HG03575 (cell line): ENCODE results near the gene DGKQ.

ENCODE experiments used
- ATAC-seq: cut with Tn5 transposase; IDR thresholded peaks from one replicate; pipeline ENCODE4 v1.9.1; 2021; ENCODE audit not compliant: unreplicated experiment, insufficient number of reproducible peaks, low FRiP score; ENCODE audit errors: extremely low read depth

Gene DGKQ

GRCh38 chr4:965048-965765 lies 8.2 kb downstream of the DGKQ start:
- no peak for ATAC-seq

- ATAC-seq: no peak
These were observed 8.9 kb downstream of the DGKQ start for GRCh38 chr4:964346-965025.

- ATAC-seq: no peak
These were observed 9.8 kb downstream of the DGKQ start for GRCh38 chr4:963276-964225.

- ATAC-seq: no peak
These were observed 10.8 kb downstream of the DGKQ start for GRCh38 chr4:962231-963208.

- no peak for ATAC-seq
These were observed 11.8 kb downstream of the DGKQ start for GRCh38 chr4:961351-962230.

GRCh38 chr4:960636-961350 lies 12.6 kb downstream of the DGKQ start:
- no peak for ATAC-seq

GRCh38 chr4:960140-960635 lies 13.2 kb downstream of the DGKQ start:
- no peak for ATAC-seq

GRCh38 chr4:959338-960139 lies 13.8 kb downstream of the DGKQ start:
- ATAC-seq: no peak

- ATAC-seq: no peak
These were observed 14.6 kb downstream of the DGKQ start for GRCh38 chr4:958696-959337.

- ATAC-seq: no peak
These were observed 15.1 kb downstream of the DGKQ start for GRCh38 chr4:958314-958665.

GRCh38 chr4:957581-958313 lies 15.6 kb downstream of the DGKQ start:
- no peak for ATAC-seq

GRCh38 chr4:957231-957580 lies 16.2 kb downstream of the DGKQ start:
- no peak for ATAC-seq

- no peak for ATAC-seq
These were observed 16.7 kb downstream of the DGKQ start for GRCh38 chr4:956531-957230.

GRCh38 chr4:955931-956381 lies 17.4 kb downstream of the DGKQ start:
- no peak for ATAC-seq
